ENCODE data around the gene CCDC167.
A peak's percentile ranks its signal among the peaks of the same experiment; 100 is the strongest.

The CCDC167 gene

DNA sequence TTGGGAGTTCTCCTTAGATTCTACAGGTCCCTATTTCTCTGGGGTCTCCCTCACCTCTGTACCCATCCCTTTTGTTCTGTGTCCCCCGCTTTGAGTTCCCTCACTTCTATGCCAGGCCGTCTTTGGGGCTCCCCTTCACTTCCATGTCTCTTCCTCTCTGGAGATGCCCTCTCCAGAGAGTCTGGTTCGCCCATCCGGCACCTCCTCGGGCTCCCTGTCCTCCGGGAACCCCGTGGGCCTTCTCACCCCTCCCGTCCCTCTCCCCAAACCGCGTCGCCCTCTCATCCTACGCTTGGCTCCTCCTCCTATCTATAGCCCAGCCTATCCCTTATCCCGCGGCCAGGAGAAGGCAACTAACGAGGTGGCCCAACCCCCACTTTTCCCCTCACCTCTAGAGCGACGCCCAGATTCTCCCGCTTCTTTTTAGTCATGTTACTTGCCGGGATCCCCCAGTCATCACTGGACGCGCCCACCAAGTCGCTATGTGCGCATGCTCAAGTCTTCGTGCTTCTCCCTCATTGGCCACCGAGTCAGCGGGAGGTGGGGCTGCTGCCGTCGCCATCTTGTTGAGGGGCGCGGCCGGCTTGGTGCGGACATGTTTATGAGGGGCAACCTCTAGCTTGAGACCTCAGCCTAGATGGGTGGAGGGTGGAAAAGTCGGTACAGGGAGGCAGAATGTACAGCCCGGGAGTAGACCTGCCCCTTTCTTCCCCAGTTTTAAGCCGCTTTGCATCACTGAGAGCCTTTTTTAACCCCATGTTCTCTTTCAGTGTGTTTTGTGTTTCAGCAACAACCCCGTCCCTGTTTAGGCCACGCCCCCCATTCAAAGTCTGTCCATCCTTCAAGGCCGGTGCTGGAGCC is at the start of gene CCDC167:
CCDC167 (minus strand) TSS at position 461 of the 861 bp plus-strand sequence; CDS start at position 431, 30 bp downstream.
- DNase-seq (ENCODE audit: low read depth): peak; percentile 98

DNA sequence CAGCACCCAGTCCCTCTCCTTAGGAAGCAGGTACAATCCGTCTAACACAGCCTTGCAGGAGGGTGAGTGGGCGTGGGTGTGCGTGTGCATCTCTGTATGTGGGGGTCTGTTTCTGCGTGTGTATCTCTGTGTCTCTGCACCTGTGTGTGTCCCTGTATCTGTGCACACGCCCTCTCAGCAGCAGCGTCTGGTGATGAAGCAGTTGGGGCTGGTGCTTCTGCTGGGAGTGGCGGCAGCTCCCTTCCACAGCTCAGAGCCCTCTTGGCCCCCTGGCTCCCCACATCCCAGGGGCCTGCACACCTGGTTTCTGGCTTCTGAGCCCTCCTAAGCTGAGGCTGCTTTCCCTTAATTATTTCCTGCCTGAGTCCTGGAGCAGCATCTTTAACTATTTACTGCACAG is 49.5 kb upstream of the CCDC167 start:
- no peak for DNase-seq (ENCODE audit: low read depth)

DNA sequence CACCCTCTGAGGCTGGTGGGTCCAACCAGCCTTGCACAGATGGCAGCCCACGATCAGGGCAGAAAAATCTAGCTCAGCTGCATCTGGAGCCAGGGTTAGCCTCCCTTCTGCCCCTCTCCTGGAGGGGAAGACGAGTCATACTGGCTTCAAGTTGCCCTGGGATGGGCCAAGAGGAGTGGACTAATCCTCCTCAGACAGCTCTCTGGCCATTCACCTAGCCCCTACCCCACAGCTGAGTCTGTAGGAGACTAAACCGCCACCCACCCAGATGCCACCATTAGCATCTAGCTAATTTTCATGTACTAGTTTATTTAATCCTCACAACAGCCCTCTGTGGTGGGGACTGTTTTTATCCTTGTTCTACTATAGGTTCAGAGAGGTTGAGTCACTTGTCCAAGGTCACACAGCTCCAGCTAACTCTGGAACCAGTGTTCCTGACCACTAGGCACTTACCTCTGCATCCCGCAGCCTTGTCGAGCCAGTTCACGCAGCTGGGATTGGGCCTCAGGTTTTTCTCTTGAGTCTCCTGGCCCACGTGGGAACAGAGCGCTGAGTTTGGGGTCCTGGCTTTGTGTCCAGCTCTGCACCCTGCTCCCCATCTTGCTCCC is 48.5 kb upstream of the CCDC167 start:
- no peak for DNase-seq (ENCODE audit: low read depth)

DNA sequence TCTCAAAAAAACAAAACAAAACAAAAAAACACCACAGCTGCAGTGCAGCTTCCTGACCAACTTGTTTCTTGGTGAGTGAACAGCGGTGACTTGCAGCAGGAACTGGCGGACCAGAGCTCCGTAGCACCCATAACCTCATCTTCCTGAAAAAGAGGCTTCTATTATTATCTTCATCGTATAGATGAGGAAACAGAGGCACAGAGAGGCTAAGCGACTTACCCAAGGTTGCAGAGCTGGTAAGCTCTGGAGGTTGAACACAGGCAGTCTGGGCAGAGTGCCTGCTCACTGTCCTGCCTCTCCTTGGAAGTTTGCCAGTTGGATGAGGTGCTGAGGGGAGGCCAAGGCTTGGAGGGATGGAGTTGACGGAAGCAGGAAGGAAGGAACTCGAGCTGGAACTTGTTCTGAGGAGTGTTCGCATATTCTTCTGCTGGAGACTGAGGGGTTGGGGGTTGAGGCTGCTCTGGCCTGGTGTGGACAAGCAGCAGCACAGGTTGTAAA is 47.9 kb upstream of the CCDC167 start:
- DNase-seq (ENCODE audit: low read depth): no peak

GRCh38 chr6:37546141-37546871 is 46.6 kb upstream of the CCDC167 start:
- DNase-seq (ENCODE audit: low read depth): no peak

DNA sequence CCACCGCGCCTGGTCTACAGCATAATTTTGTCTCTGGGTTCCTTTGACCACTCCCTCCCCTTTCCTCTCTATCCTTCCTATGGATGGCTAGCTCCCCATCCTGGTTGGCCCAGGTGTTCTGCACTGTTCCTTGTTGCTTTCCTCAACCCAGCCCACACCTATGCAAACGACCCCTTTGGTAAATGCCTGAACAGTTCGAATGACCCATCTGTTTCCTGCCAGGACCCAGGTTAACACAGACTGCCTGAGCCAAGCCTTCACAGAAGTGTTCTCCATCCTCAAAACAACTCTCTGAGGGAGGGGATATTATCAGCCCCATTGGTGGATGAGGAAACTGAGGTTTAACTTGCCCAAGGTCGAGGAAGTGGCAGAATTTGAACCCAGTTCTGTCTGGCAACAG is 44.8 kb upstream of the CCDC167 start:
- DNase-seq (ENCODE audit: low read depth): no peak

DNA sequence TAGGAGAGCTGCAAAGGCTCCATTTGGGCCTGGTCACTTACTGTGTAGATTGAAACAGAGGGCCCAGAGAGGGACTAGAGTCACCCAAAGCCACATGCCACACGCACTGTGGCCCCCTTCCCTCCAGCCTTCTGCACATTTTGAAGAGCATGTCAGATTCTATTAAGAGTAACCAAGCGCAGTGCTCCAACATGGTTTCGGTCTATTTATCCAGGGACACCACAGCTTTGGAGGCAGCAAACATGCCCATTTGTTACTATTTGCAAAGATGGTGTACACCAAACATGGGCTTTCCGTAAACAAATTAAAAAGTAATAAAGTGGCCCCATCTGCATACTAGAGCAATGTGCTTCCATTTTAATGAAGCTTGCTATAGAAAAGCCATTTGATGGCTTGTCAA is 43.7 kb upstream of the CCDC167 start:
- no peak for DNase-seq (ENCODE audit: low read depth)

DNA sequence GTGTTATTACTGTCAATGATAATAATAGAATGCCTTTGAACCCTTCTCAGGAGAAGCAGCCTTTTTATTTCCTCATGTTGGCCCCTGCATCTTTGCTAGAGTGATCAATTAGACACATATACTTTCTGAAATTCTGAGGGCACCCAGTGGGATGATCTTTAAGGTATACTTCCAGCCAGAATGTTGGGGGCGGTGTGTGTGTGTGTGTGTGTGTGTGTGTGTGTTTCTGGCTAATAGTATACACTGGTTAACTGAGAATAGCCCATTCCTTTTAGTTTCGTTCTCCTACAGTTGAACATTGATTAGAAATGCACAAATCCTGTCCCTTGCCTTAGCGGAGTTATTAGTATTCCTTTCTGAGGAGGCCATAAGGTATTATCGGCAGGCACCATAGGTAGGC is 41.7 kb upstream of the CCDC167 start:
- no peak for DNase-seq (ENCODE audit: low read depth)

DNA sequence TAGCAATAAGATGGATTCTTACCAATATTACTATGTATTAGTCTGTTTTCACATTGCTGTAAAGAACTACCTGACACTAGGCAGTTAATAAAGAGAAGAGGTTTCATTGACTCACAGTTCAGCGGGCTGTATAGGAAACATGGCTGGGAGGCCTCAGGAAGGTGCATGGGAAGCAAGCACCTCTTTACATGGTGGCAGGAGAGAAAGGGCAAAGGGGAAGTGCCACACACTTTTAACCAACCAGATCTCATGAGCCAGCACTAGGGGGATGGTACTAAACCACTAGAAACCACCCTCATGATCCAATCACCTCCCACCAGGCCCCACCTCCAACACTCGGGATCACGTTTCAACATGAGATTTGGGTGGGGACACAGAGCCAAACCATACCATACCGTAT is 40.7 kb upstream of the CCDC167 start:
- no peak for DNase-seq (ENCODE audit: low read depth)

GRCh38 chr6:37540029-37540352 is 40.3 kb upstream of the CCDC167 start:
- no peak for DNase-seq (ENCODE audit: low read depth)

DNA sequence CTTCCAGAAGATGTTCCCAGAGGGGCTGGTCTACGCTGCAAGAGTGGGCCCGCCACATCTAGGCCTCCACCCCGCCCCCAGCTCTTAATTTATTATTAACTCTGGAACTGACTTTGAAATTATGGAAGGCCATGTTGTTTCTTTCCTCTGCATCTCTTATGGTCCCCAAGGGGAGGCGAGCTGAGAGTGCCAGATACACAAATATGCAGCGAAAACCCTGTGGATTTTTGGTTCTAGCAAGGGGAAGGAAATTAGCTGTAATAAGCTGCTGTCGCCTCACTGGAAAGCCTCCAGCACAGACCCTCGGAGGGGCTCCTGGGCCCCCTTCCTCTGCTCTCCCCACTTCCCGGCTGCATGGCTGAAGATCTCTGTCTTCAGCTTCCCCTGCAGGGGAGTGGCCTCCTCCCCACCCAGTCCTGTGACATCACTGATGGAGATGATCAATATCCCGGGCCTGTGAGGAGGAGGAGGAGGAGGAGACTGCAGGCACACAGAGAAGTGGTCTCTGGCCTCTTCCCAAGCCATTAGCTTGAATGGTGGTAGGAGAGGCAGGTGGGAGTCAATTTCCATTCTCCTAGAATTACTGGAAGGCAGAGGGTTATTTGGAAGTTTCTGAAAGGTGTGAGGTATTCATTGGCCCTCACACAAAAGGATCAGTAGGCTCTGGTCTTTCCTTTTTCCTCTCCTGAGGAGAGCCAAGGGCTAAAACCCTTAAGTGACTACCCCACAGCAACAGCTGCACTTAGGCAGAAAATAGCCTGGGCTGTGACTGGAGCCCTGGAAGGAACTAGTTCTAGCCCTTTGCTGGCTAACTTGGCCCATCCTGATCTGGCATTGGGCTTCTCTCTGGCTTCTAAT is 39.7 kb upstream of the CCDC167 start:
- no peak for DNase-seq (ENCODE audit: low read depth)

GRCh38 chr6:37538107-37538506 is 38.4 kb upstream of the CCDC167 start:
- DNase-seq (ENCODE audit: low read depth): no peak

- DNase-seq (ENCODE audit: low read depth): no peak
These were observed 37.9 kb upstream of the CCDC167 start for GRCh38 chr6:37537548-37537947.

GRCh38 chr6:37536491-37537190 is 36.9 kb upstream of the CCDC167 start:
- DNase-seq (ENCODE audit: low read depth): no peak

GRCh38 chr6:37535759-37536490 is 36.2 kb upstream of the CCDC167 start:
- no peak for DNase-seq (ENCODE audit: low read depth)

DNA sequence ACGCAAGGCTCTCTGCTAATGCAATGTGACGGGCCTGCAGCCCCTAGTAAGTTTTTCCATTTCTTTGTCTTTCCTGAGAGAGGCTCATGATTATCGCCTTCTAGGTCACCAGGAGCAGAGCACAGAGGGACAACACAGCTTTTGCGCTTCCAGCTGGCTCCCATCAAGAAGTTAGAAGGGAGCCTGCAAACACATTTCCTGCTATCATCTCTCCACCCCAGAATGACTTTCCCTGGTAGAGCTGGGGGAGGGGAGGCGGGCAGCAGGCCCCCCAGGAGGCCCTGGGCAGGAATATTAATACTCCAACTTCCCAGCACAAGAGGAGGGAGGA is 35.7 kb upstream of the CCDC167 start:
- DNase-seq (ENCODE audit: low read depth): no peak

DNA sequence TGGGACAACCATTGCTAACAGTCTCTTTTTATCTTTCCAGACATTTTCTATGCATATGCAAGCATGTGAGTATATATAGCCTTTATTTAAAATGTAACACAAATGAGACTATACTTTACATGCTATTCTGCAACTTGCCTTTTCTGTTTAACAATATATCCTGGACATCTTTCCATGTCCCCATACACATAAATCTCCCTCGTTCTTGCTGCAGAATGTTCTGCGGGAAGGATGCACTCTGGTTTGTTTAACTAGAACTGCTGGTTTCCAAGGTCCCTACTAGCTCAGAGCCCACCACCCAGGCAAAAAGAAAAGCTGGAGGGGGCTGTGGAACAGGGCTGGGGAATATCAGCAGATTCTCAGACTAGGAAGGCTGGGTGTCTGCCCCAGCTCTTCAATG is 35.2 kb upstream of the CCDC167 start:
- DNase-seq (ENCODE audit: low read depth): no peak

DNA sequence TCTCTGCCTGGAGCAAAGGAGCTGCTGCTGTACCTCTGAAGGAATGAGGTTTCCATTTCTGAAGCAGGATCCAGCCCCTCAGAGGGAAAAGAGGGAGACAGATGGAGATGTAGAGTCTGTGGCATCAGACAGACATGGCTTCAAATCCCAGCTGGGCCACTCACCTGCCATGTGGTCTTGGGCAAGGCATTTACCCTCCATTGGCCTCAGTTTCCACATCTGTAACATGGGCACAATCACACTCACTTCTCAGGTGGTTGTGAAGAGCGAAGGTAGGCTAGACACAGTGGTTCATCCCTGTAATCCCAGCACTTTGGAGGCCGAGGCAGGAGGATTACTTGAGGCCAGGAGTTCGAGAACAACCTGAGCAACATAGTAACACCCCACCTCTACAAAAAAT is 32.4 kb upstream of the CCDC167 start:
- no peak for DNase-seq (ENCODE audit: low read depth)

DNA sequence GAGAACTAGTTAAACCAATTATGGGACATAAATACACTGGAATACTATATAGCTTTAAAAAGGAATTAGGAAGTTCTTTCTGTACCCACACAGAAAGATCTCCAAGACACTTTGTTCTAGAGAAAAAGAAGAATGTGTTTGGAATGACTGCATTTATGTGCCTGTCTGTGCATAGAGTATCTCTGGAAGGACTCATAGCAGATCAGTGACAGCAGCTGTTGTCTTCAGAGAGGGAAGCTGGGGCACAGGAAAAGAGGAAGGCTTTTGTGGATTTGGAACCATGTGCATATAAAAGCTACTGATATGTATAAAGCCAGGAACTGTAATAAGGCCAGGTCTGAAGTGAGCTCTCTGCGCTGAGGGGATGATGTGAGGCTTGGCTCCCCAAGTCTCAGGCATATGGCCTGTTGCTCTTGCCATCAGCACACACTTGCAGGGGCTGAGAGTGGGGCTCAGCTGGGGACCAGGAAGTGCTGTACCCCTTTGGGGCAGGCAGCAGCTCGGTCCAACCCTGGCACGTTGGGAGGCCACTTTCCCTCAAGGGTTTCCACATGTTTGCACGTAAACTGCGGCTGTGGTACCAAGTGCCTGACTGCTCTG is 31.8 kb upstream of the CCDC167 start:
- DNase-seq (ENCODE audit: low read depth): no peak

DNA sequence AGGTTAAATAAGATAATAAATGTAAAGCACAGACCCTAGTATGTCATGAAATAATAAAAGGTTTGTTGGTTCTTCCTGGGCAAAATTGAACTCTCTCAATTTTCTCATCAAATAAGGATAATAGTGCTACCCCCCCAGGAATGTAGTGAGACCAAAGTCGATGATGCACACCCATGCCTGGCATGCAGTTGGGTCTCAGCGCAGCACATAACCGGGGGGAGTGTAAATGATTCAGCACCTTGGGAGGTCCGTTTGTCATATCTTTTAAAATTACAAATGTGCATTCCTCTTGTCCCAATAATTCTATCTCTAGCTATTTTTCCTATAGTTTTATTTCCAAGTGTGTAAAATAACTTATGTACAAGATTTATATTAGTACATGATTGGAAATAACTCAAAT is 31.3 kb upstream of the CCDC167 start:
- DNase-seq (ENCODE audit: low read depth): no peak

All from activated T-cell treated with anti-CD3 and anti-CD28 coated beads for 24 hours (primary cell).